HCT116 (cell line): ENCODE results near the gene FILIP1. TPM values are rescaled to one million over a fixed set of nuclear protein-coding genes. Genes with fewer than 3 reads are reported as not detected.

ENCODE experiments used
- ATAC-seq: fragments of 200-7000 bp; cut with Tn5 transposase; 2 replicates; pipeline ENCODE4 v1.9.1; 2020; ENCODE audit warnings: mild to moderate bottlenecking, moderate library complexity
- BruUV-seq: library from RNA; stranded (reverse); fragments of 400-500 nt; replicated peaks from 2 replicates; lab custom pipeline; 2021; lab: Mats Ljungman, UMichigan
- CTCF ChIA-PET: fragments of 300-600 bp; sonication (Branson Sonifier 250); formaldehyde crosslinking; loops from one replicate; lab custom pipeline; 2021; ENCODE audit warnings: antibody characterized with exemption; lab: Charles Lee
- POLR2A ChIA-PET: fragments of 300-600, 350-600 bp; sonication (Branson Sonifier 250); formaldehyde crosslinking; loops from one replicate; lab custom pipeline; 2021; ENCODE audit warnings: antibody characterized with exemption; lab: Charles Lee
- RAD21 ChIA-PET, 2 experiments: fragments of 300-600 bp; sonication (Branson Sonifier 250); formaldehyde crosslinking; loops; one replicate each; lab custom pipeline; 2023; ENCODE audit warnings: low total read pairs in 2 of 2; ENCODE audit not compliant: uncharacterized antibody in 2 of 2, unreplicated experiment in 2 of 2, low non-redundant PET in 1 of 2; lab: Charles Lee
- DNase-seq: peaks from one replicate; pipeline ENCODE4 v3.0.0-alpha.2; 2010; ENCODE audit warnings: low read depth, low spot score
- H2AFZ ChIP-seq: fragments of 200-600 bp; shearing (Covaris generic), sonication (generic); 2 replicates; pipeline ENCODE4 v1.6.1; 2017; ENCODE audit warnings: low read depth, mixed run types, mixed read lengths, antibody characterized with exemption, low read length; ENCODE audit not compliant: poor library complexity, severe bottlenecking
- H3K27ac ChIP-seq: 2 replicates; pipeline ENCODE4 v1.5.1; 2012; ENCODE audit warnings: low read depth, low read length
- H3K27me3 ChIP-seq: fragments of 200-600 bp; sonication (generic); 2 replicates; pipeline ENCODE4 v1.6.1; 2016; ENCODE audit warnings: mixed run types, low read length, mixed read lengths; ENCODE audit not compliant: insufficient read depth
- H3K36me3 ChIP-seq, 2 experiments: fragments of 200-500 bp in 1 of 2; fragments of 200-600 bp in 1 of 2; sonication (Bioruptor generic) in 1 of 2; sonication (generic) in 1 of 2; 2 replicates each; pipeline versions ENCODE4 v1.5.1 to v1.6.1; 2014 to 2016; ENCODE audit warnings: low read length in 2 of 2, inconsistent platforms in 1 of 2, mixed read lengths in 1 of 2, mixed run types in 1 of 2; ENCODE audit not compliant: insufficient read depth in 2 of 2, control insufficient read depth in 1 of 2
- H3K4me1 ChIP-seq, 2 experiments: fragments of 200-600 bp in 1 of 2; sonication (generic) in 1 of 2; 2 replicates each; pipeline versions ENCODE4 v1.5.1 to v1.6.1; 2012 to 2017; ENCODE audit warnings: low read length in 2 of 2, inconsistent platforms in 1 of 2, mild to moderate bottlenecking in 1 of 2, mixed read lengths in 1 of 2, mixed run types in 1 of 2, moderate library complexity in 1 of 2; ENCODE audit not compliant: insufficient read depth in 2 of 2, control insufficient read depth in 1 of 2
- H3K4me2 ChIP-seq: fragments of 200-600 bp; sonication (generic); 2 replicates; pipeline ENCODE4 v1.6.1; 2017; ENCODE audit warnings: mixed run types, low read length, mixed read lengths
- H3K4me3 ChIP-seq, 2 experiments: fragments of 200-600 bp in 1 of 2; sonication (generic) in 1 of 2; replicated peaks in 1 of 2; 2 replicates each; pipeline ENCODE4 v1.5.1; 2011 to 2016; ENCODE audit warnings: low read length in 2 of 2, control low read depth in 1 of 2, low read depth in 1 of 2, mild to moderate bottlenecking in 1 of 2, mixed read lengths in 1 of 2, mixed run types in 1 of 2
- H3K79me2 ChIP-seq: fragments of 200-600 bp; sonication (generic); 2 replicates; pipeline ENCODE4 v1.6.1; 2017; ENCODE audit warnings: mild to moderate bottlenecking, mixed run types, low read length, moderate library complexity, mixed read lengths; ENCODE audit not compliant: insufficient read depth
- H3K9ac ChIP-seq: fragments of 200-600 bp; sonication (generic); 2 replicates; pipeline ENCODE4 v1.6.1; 2016; ENCODE audit warnings: low read length, mixed read lengths
- H3K9me2 ChIP-seq: fragments of 200-600 bp; sonication (generic), shearing (Covaris generic); 2 replicates; pipeline ENCODE4 v1.6.1; 2017; ENCODE audit warnings: mixed run types, mild to moderate bottlenecking, moderate library complexity; ENCODE audit not compliant: insufficient read depth
- H3K9me3 ChIP-seq, 2 experiments: fragments of 200-500 bp in 1 of 2; fragments of 200-600 bp in 1 of 2; sonication (Bioruptor generic) in 1 of 2; sonication (generic) in 1 of 2; 2 replicates each; pipeline ENCODE4 v1.6.1; 2014 to 2017; ENCODE audit warnings: low read length in 2 of 2, mixed read lengths in 2 of 2, inconsistent platforms in 1 of 2, low read depth in 1 of 2, mild to moderate bottlenecking in 1 of 2, mixed run types in 1 of 2, moderate library complexity in 1 of 2; ENCODE audit not compliant: control insufficient read depth in 1 of 2, insufficient read depth in 1 of 2
- H4K20me1 ChIP-seq: fragments of 200-600 bp; sonication (generic), shearing (Covaris generic); 2 replicates; pipeline ENCODE4 v1.6.1; 2017; ENCODE audit warnings: mixed run types, mild to moderate bottlenecking, moderate library complexity; ENCODE audit not compliant: insufficient read depth
- SIN3A ChIP-seq: IDR thresholded peaks from 2 replicates; pipeline ENCODE4 v1.6.1; 2012; ENCODE audit warnings: low read depth
- SP1 ChIP-seq: IDR thresholded peaks from 2 replicates; pipeline ENCODE4 v1.6.1; 2012; ENCODE audit warnings: low read depth
- intact Hi-C: fragments of 100-400 bp; cut with micrococcal nuclease; formaldehyde crosslinking; loops from 2 replicates; pipeline ENCODE4 v1.10.0; 2022
- total RNA-seq: library from RNA; stranded (reverse); gene quantifications from one replicate; pipeline ENCODE4 v1.2.1, GENCODE V29; 2021; ENCODE audit not compliant: unreplicated experiment
- TF ChIP-seq, protein P1 (sequence below): IDR thresholded peaks from 2 replicates; pipeline ENCODE4 v1.6.1; 2011; ENCODE audit warnings: mild to moderate bottlenecking, low read length, moderate library complexity; ENCODE audit not compliant: insufficient replicate concordance; ENCODE audit errors: extremely low read depth
- TF ChIP-seq, protein P2 (sequence below), 3 experiments: fragments of 200-600 bp in 1 of 3; sonication (generic) in 1 of 3; IDR thresholded peaks in 2 of 3; conservative IDR thresholded peaks in 1 of 3; 2 replicates each; pipeline ENCODE4 v1.5.1; 2012 to 2017; ENCODE audit warnings: low read depth in 2 of 3, low read length in 2 of 3, antibody characterized with exemption in 1 of 3, borderline replicate concordance in 1 of 3, control low read depth in 1 of 3, mild to moderate bottlenecking in 1 of 3, mixed read lengths in 1 of 3, mixed run types in 1 of 3, moderate library complexity in 1 of 3; ENCODE audit not compliant: insufficient read depth in 1 of 3

Gene FILIP1
- total RNA-seq, 1 experiment from 2014 or later: 0.05 TPM

DNA sequence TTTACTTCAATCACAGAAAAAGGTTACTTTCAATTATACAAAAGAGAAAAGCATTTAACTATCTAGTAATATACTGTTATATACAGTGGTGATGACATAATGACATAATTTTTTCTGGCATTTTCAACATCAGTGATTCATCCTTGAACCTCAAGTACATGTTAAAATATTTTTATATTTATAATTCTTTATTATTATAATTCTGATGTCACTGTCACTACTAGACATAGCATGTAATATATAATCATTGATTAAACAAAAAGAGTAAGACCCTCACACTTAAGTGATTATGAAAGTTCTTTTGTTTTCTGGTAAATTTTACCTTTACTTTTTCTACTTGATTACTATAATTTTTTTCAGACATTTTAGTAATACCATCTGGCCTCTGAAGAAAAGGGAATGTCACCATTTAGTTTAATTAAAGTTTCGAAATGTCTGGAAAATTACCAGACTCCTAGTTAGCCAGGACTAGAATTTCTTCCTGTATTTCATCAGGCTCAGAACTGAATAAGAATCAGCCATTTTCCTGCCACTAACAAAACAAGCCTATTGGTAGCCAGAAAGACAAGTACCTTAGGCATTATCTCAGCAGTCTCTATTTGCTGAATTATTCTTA is 71.5 kb downstream of the FILIP1 start:
- no peak overlapping the region for H2AFZ ChIP-seq
- CTCF ChIA-PET: no interaction called here
- no peak overlapping the region for H3K4me2 ChIP-seq
- H3K9me3 ChIP-seq: no peaks in the 10 kb centered on the region
- POLR2A ChIA-PET: no interaction called here
- H3K9me2 ChIP-seq: 0 out of 2 replicates have a peak, but pooled peaks cover 5% of the 10 kb centered on the region
- DNase-seq: no peak
- TF ChIP-seq, protein P1, sequence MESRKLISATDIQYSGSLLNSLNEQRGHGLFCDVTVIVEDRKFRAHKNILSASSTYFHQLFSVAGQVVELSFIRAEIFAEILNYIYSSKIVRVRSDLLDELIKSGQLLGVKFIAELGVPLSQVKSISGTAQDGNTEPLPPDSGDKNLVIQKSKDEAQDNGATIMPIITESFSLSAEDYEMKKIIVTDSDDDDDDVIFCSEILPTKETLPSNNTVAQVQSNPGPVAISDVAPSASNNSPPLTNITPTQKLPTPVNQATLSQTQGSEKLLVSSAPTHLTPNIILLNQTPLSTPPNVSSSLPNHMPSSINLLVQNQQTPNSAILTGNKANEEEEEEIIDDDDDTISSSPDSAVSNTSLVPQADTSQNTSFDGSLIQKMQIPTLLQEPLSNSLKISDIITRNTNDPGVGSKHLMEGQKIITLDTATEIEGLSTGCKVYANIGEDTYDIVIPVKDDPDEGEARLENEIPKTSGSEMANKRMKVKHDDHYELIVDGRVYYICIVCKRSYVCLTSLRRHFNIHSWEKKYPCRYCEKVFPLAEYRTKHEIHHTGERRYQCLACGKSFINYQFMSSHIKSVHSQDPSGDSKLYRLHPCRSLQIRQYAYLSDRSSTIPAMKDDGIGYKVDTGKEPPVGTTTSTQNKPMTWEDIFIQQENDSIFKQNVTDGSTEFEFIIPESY: no peak
- no peak for TF ChIP-seq SIN3A
- TF ChIP-seq SP1: no peak
- TF ChIP-seq, protein P2, sequence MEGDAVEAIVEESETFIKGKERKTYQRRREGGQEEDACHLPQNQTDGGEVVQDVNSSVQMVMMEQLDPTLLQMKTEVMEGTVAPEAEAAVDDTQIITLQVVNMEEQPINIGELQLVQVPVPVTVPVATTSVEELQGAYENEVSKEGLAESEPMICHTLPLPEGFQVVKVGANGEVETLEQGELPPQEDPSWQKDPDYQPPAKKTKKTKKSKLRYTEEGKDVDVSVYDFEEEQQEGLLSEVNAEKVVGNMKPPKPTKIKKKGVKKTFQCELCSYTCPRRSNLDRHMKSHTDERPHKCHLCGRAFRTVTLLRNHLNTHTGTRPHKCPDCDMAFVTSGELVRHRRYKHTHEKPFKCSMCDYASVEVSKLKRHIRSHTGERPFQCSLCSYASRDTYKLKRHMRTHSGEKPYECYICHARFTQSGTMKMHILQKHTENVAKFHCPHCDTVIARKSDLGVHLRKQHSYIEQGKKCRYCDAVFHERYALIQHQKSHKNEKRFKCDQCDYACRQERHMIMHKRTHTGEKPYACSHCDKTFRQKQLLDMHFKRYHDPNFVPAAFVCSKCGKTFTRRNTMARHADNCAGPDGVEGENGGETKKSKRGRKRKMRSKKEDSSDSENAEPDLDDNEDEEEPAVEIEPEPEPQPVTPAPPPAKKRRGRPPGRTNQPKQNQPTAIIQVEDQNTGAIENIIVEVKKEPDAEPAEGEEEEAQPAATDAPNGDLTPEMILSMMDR (IDR thresholded peaks at IDR 0.05 in 2 of 3, conservative IDR thresholded peaks at IDR 0.05 in 1 of 3; ENCODE audit: borderline replicate concordance in 1 of 3, insufficient read depth in 1 of 3, low read depth in 2 of 3, low read length in 2 of 3): no peak
- no peaks in the 10 kb centered on the region for H3K27me3 ChIP-seq
- H3K9ac ChIP-seq: no peak overlapping the region
- intact Hi-C loops: no loop called here
- RAD21 ChIA-PET: no interaction called here
- H3K79me2 ChIP-seq: no peaks in the 10 kb centered on the region
- H4K20me1 ChIP-seq: no peaks in the 10 kb centered on the region
- H3K4me1 ChIP-seq: peaks cover 2 to 15% of the 10 kb centered on the region in 2 experiments; a peak in 3 of 4 replicates
- ATAC-seq: no peak
- no peak overlapping the region for H3K4me3 ChIP-seq
- no peaks in the 10 kb centered on the region for H3K36me3 ChIP-seq
- BruUV-seq: no TSS peak
- H3K27ac ChIP-seq: no peak overlapping the region
